ENCODE results near the gene INPPL1. TPM values are rescaled to one million over a fixed set of nuclear protein-coding genes. Genes with fewer than 3 reads are reported as not detected.
"Not testable (repeated sequence)": the region's sequence is repeated elsewhere in the genome, so short reads cannot be mapped to it uniquely, and the experiment has no call there.

INPPL1 gene
- total and polyA plus RNA-seq, 2 donors (not counting 3 experiments of a cell fraction or from before 2014, with no cell fraction given), result 125 to 184 TPM

DNA sequence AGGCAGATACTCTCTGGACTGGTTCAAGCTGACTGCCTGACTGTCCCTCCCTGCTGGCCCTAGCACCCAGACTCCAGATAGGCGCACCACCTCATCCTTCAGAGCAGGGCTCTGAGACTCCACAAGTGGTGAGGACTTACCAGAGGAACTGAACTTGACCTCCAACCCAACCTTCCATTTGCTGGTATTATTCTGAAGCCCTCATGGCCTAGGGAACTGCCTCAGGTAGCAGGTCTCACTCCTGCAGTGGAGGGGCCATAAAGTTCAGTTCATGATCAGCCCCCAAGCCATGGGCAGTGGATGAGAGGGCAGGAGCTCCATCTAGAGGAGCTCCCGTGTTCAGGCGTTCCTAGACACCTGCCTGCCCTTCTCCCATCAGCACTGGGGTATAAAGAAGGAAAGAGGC is 43.0 kb upstream of the INPPL1 start:
- H2AFZ ChIP-seq (ENCODE audit: low read depth, low read length); H3K4me2 ChIP-seq (ENCODE audit: insufficient read depth, low read length); H3K4me3 ChIP-seq (replicated peaks in 1 of 3; ENCODE audit: insufficient read depth in 1 of 3, low read depth in 1 of 3, low read length in 3 of 3); H3K79me2 ChIP-seq (ENCODE audit: control insufficient read depth, insufficient read depth, low read length); dilution Hi-C loops (cut with MboI; ENCODE audit: extremely low pct_ligation_motif_present, low sequenced_read_pairs); H4K20me1 ChIP-seq (replicated peaks; ENCODE audit: control insufficient read depth, extremely low read depth, insufficient read depth, low read length); H3K4me1 ChIP-seq (ENCODE audit: control insufficient read depth, extremely low read depth, insufficient read depth, low read length); BruUV-seq (replicated peaks); DNase-seq (ENCODE audit: low read depth, low spot score); H3K9me3 ChIP-seq (replicated peaks; ENCODE audit: control insufficient read depth, insufficient read depth, low read length); H3K27ac ChIP-seq (ENCODE audit: insufficient read depth, low read depth, low read length); H3K9me1 ChIP-seq (replicated peaks; ENCODE audit: control insufficient read depth, extremely low read depth, insufficient read depth, low read length); H3K36me3 ChIP-seq (ENCODE audit: control insufficient read depth in 2 of 2, extremely low read depth in 1 of 2, insufficient read depth in 2 of 2, low read length in 2 of 2); H3K9ac ChIP-seq (replicated peaks; ENCODE audit: extremely low read depth, insufficient read depth, low read length): not testable (repeated sequence)
- TF ChIP-seq, protein P1, sequence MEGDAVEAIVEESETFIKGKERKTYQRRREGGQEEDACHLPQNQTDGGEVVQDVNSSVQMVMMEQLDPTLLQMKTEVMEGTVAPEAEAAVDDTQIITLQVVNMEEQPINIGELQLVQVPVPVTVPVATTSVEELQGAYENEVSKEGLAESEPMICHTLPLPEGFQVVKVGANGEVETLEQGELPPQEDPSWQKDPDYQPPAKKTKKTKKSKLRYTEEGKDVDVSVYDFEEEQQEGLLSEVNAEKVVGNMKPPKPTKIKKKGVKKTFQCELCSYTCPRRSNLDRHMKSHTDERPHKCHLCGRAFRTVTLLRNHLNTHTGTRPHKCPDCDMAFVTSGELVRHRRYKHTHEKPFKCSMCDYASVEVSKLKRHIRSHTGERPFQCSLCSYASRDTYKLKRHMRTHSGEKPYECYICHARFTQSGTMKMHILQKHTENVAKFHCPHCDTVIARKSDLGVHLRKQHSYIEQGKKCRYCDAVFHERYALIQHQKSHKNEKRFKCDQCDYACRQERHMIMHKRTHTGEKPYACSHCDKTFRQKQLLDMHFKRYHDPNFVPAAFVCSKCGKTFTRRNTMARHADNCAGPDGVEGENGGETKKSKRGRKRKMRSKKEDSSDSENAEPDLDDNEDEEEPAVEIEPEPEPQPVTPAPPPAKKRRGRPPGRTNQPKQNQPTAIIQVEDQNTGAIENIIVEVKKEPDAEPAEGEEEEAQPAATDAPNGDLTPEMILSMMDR (IDR thresholded peaks at IDR 0.05; ENCODE audit: extremely low read depth in 1 of 2, insufficient read depth in 1 of 2, low read depth in 1 of 2, low read length in 2 of 2), result peak in 1 of 2 donors; percentile 12
- peak; percentile 15 for FAIRE-seq
- intact Hi-C loops (cut with micrococcal nuclease), result loop anchor here (1.0 kb wide), 1 partner anchor 38 kb away; no protein-coding TSS in a partner anchor
- ChIA-PET CTCF (interaction anchor here (0.7 to 3.7 kb wide), 4 partner anchors 15 to 156 kb away, joined by 3 to 54 read pairs (median 11); no protein-coding TSS in a partner anchor), POLR2A (interaction anchor here (0.6 kb wide), 1 partner anchor 207 kb away, joined by 3 read pairs; no protein-coding TSS in a partner anchor)
- peaks cover 11 to 13% of the 10 kb centered on the region in 2 experiments for H3K27me3 ChIP-seq (ENCODE audit: control insufficient read depth in 2 of 2, insufficient read depth in 2 of 2, low read length in 2 of 2)

DNA sequence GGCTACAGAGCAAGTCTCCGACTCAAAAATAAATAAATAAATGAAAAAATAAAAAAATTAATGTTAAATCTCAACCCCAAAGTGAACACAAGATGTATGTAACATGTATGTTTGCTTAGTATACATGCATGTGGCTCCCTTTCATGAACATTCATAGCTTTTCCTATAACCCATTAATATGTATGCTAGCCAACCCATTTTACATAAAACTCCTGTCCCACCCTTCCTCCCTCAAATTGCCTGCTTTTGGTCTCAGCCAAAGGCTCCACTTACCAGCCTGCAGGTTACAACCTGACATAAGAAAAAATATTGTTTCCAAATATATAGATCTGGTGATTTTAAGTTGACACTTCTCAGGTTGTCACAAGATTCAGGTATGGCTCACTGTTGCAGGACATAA is 36.3 kb upstream of the INPPL1 start:
- intact Hi-C loops (cut with micrococcal nuclease), result no loop called here
- peaks cover 0 to 1% of the 10 kb centered on the region in 2 experiments for H3K27me3 ChIP-seq (ENCODE audit: control insufficient read depth in 2 of 2, insufficient read depth in 2 of 2, low read length in 2 of 2)
- no peak overlapping the region for H3K4me2 ChIP-seq (ENCODE audit: insufficient read depth, low read length)
- TF ChIP-seq POLR2AphosphoS5 (IDR thresholded peaks at IDR 0.05; ENCODE audit: insufficient read depth, low read depth, low read length) (no peak), JUN (IDR thresholded peaks at IDR 0.05; ENCODE audit: borderline replicate concordance, insufficient read depth, insufficient read length, low read depth) (no peak), EZH2 (IDR thresholded peaks at IDR 0.05; ENCODE audit: borderline replicate concordance, low read depth, low read length, severe bottlenecking) (no peak), GATA2 (IDR thresholded peaks at IDR 0.05; ENCODE audit: insufficient read depth, insufficient read length, low read depth, low read length) (no peak), MYC (IDR thresholded peaks at IDR 0.05; ENCODE audit: low read depth, low read length) (no peak), POLR2A (IDR thresholded peaks at IDR 0.05; ENCODE audit: low read depth, low read length) (no peak), FOS (IDR thresholded peaks at IDR 0.05; ENCODE audit: borderline replicate concordance, insufficient read depth, low read length) (no peak)
- TF ChIP-seq, protein P1 (IDR thresholded peaks at IDR 0.05; ENCODE audit: extremely low read depth in 1 of 2, insufficient read depth in 1 of 2, low read depth in 1 of 2, low read length in 2 of 2), result no peak
- TF ChIP-seq, protein P2, sequence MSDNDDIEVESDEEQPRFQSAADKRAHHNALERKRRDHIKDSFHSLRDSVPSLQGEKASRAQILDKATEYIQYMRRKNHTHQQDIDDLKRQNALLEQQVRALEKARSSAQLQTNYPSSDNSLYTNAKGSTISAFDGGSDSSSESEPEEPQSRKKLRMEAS (IDR thresholded peaks at IDR 0.05; ENCODE audit: insufficient read depth, insufficient read length), result no peak
- FAIRE-seq (no peak), DNase-seq (ENCODE audit: low read depth, low spot score) (no peak)
- H3K4me1 ChIP-seq (ENCODE audit: control insufficient read depth, extremely low read depth, insufficient read depth, low read length), result no peaks in the 10 kb centered on the region
- dilution Hi-C loops (cut with MboI; ENCODE audit: extremely low pct_ligation_motif_present, low sequenced_read_pairs), result no loop called here
- H3K9ac ChIP-seq (replicated peaks; ENCODE audit: extremely low read depth, insufficient read depth, low read length), result no peak overlapping the region
- BruUV-seq (replicated peaks), result no TSS peak
- no peaks in the 10 kb centered on the region for H3K79me2 ChIP-seq (ENCODE audit: control insufficient read depth, insufficient read depth, low read length)
- no peak overlapping the region for H3K27ac ChIP-seq (ENCODE audit: insufficient read depth, low read depth, low read length)
- no peaks in the 10 kb centered on the region for H4K20me1 ChIP-seq (replicated peaks; ENCODE audit: control insufficient read depth, extremely low read depth, insufficient read depth, low read length)
- CTCF ChIA-PET, result interaction anchor here (1.0 to 1.4 kb wide), 7 partner anchors 9 to 283 kb away, joined by 3 to 5 read pairs (median 4); no protein-coding TSS in a partner anchor
- no peaks in the 10 kb centered on the region for H3K9me3 ChIP-seq (replicated peaks; ENCODE audit: control insufficient read depth, insufficient read depth, low read length)
- no peaks in the 10 kb centered on the region for H3K36me3 ChIP-seq (ENCODE audit: control insufficient read depth in 2 of 2, extremely low read depth in 1 of 2, insufficient read depth in 2 of 2, low read length in 2 of 2)
- H3K4me3 ChIP-seq (replicated peaks in 1 of 3; ENCODE audit: insufficient read depth in 1 of 3, low read depth in 1 of 3, low read length in 3 of 3), result no peak overlapping the region
- H2AFZ ChIP-seq (ENCODE audit: low read depth, low read length), result no peak overlapping the region
- no peaks in the 10 kb centered on the region for H3K9me1 ChIP-seq (replicated peaks; ENCODE audit: control insufficient read depth, extremely low read depth, insufficient read depth, low read length)
- POLR2A ChIA-PET, result no interaction called here

Measured in endothelial cell of umbilical vein (primary cell).